Stimulated activated naive CD4-positive, alpha-beta T cell treated with Interleukin-2 at 50 U/mL for 16 hours (primary cell): ENCODE data around the gene OR7A10.

Source experiments
- DNase-seq: peaks from one replicate; lab custom pipeline; 2025; lab: John Stamatoyannopoulos, UW

OR7A10 gene

GRCh38 chr19:14848822-14849221, at the start of gene OR7A10:
Gene OR7A10 (minus strand): TSS chr19:14848922. CDS start chr19:14841877, 7,045 bp downstream.
- DNase-seq: no peak

DNA sequence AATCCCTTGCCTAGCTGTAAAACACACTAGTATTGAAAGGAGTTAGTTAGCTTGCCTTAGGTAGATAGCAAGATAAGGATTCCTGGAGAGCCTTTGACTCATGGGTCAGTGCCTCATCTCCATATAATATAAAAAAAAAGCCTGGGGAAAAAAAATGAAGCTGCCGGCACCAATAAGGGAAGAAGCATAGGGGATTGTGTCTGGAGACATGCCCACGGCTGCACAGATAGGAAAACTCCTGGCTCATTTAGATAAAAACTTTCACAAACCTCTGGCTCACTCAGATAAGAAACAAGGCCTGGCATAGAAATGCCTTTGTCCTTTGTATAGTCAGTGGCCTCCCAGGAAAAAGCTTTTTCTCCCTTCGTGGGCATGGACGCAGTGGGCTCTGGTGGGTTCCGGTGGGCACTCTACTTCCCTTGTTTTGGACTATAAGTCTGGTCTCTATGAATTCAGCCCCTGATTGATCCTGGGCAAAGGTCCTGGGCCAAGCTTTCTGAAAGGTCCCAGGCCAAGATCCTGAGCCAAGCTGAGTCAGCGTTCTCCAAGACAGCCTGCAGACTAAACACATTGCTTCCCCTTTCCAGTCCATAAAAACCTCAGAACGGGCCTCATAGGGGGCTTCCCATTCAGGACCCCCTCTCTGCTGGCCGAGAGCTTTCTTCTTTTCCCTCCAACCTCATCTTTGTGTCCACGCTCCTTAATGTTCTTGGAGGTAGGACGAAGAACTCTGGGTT, 42.1 kb upstream of the OR7A10 start:
- no peak for DNase-seq

GRCh38 chr19:14889994-14890642, 41.4 kb upstream of the OR7A10 start:
- no peak for DNase-seq

DNA sequence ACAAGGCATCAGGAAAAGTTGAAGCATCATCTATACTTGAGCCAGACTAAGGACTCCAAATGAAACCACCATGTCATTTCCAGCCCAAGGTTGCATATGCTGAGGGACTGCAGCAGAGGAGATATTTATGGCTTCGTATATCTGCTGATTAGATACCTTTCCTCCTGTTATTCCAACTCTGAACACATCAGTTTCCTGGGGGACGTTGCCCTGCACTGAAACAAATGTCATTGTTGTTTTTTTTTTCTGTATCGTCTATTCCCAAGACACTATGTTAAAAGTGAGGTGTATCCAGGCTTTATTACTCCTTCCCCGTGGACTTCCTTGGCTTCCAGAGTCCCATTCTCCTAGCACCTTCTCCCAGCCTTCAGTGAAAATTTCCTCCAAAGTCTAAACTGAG, 37.3 kb upstream of the OR7A10 start, which contains the start of gene OR7A17:
TSS of gene OR7A17 (minus strand) at position 101 of the 400 bp plus-strand sequence. CDS start 4,777 bp downstream, outside the sequence.
- no peak for DNase-seq

DNA sequence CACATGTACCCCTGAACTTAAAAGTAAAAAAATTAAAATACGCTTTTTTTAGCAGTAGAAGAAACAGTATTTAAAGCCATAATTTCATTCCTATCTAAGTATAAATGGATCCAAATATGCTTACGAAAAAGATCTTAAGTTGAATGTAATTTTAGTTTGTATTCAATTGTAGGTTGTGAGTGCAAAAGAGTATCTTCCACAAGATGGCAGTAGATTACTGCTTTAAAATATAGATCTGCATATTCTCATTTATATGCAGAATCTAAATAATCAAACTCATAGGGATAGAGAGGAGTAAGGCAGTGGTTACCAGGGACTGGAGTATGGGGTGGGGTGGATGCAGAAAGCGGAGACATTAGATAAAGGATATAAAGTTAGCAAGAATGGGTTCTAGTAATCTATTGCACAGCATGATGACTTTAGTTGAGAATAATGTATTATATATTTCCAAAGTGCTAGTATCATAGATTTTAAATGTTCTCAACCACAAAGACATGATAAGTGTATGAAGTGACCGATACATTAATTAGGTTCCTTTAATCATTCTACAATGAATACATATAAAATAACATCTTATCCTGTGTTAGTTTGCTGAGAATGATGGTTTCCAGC, 23.0 kb upstream of the OR7A10 start:
- DNase-seq: no peak

DNA sequence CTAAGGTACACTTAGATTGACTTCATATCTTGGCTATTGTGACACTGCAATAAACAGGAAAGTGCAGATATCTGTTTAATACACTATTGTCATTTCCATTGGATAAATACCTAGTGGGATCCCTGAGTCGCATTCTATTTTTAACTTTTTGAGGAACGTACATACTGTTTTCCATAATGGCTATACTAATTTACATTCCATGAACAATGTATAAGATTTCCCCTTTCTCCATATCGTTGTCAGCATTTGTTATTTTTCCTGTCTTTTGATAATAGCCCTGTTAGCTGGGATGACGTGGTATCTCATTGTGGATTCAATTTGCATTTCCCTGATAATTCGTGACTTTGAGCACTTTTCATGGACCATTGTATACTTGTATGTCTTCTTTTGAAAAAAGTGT, 19.8 kb upstream of the OR7A10 start:
- DNase-seq: no peak

DNA sequence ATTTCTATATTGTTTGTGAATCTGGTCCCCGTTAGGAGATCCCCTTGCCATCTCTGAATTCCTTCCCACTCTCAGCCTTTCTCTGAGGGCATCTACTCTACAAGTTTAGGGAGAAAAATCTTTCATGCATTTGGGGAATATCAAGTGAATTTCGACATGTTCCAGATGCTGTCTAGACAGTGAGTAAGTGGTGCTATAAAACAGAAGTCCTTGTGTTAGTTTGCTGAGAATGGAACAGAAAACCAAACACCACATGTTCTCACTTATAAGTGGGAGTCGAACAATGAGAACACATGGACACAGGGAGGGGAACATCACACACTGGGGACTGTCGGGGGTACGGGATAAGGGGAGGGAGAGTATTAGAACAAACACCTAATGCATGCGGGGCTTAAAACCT, 5.1 kb downstream of the OR7A10 start:
- DNase-seq: no peak

DNA sequence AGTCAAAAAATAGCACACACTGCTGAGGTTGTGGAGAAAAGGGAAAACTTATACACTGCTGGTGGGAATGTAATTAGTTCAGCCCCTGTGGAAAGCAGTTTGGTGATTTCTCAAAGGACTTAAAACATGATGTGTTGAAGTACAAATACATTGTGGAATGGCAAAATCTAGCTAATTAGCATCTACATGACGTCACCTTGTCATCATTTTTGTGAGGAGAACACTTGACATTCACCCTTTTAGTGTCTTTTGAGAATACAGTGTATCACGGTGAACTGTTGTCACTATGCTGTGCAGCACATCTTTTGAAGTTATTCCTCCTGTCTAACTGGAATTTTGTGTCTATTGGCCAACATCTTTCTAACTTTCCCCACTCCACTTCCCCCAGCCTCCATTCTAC, 5.6 kb downstream of the OR7A10 start:
- no peak for DNase-seq

GRCh38 chr19:14840206-14840605, 8.5 kb downstream of the OR7A10 start:
- DNase-seq: no peak

GRCh38 chr19:14837391-14837790, 11.3 kb downstream of the OR7A10 start:
- no peak for DNase-seq

DNA sequence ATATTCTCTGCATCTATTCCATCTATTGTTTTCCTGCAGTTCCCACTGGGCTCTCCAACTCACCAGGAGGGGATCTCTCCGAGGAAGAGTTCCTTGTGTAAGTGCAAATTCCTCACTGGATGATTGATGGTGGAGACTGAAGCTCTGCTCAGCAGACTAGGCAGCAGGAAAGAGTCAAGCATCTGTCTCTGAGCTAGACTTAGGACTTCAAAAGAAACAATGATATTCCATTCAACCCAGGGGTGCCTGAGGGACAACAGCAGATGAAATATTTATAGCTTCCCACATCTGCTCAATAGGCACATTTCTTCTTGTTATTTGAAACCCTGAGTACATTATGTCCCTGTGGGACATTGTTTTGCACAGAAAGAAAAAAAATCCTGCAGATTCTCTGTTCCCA, 13.7 kb downstream of the OR7A10 start, which contains the start of the genes OR7A5 and OR7C1:
TSS of gene OR7A5 (minus strand) at position 175 of the 400 bp plus-strand sequence. CDS start 6,944 bp downstream, outside the sequence.
TSS of gene OR7C1 (minus strand) at position 175 of the 400 bp plus-strand sequence. CDS start 35,049 bp downstream, outside the sequence.
- DNase-seq: no peak

DNA sequence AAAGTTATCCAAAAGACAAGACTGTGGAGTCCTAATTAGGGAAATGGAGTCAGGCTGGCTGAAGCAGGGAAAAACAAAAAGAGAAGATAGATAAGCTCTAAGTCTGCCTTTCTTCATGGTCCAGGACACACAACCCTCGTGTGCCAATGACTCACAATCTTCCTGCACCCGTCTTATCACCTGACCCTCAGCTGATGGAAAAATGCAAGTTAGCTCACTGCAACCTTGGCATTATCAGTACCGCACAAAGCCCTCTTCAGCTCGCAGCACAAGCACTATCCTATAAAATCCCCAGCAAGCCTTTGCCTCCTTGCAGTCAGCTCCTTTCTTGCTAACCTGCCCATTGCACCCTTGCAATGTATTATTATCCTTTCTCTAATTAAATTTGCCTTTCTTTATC, 18.0 kb downstream of the OR7A10 start:
- DNase-seq: no peak

DNA sequence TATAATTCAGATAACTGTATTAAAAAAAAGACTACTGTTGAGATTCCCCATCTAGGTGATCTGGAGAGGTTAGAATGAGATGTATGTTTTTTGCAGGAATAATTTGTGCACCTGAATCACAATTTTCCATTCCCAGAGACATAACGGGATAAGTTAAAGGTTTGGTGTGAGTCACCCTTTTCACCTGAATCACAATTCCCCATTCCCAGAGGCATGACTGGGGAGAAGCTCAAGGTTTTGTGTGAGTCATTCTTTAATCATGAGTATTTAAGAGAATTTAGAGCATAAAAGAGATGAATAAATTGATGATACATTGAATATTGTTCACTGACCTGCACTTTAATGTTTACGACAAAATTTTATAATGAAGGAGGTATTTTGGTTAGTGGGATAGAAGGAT, 22.7 kb downstream of the OR7A10 start:
- DNase-seq: no peak

DNA sequence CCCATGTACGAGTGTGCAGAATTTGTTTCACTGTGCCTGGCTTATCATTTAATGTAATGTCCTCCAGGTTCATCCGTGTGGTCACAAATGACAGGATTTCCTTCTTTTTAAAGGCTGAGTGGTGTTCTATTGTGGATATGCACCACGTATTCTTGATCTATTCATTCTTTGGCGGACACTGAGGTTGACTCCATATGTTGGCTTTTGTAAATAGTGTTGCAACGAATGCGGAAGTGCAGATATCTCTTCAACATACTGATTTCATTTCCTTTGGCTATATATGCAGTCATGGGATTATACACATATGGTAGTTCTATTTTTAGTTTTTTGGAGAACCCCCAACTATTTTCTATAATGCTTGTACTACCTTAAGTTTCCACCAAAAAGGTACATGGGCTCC, 26.8 kb downstream of the OR7A10 start:
- no peak for DNase-seq

DNA sequence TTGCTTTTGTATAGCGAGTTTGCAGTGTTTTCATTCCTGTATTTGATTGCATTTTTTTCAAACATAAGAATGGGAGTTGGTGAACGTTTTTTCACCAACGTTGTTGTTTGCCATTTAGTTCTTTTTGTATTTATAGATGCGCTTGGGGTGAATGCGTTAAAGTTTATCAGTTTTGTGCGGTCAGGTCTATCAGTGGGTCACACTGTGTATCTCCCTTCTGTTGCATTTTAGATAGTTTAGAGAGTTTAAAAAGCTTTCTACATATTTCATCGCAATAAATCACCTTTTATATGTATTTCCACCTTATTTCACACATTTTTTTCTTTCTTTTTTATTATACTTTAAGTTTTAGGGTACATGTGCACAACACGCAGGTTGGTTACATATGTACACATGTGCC, 30.1 kb downstream of the OR7A10 start:
- DNase-seq: no peak

DNA sequence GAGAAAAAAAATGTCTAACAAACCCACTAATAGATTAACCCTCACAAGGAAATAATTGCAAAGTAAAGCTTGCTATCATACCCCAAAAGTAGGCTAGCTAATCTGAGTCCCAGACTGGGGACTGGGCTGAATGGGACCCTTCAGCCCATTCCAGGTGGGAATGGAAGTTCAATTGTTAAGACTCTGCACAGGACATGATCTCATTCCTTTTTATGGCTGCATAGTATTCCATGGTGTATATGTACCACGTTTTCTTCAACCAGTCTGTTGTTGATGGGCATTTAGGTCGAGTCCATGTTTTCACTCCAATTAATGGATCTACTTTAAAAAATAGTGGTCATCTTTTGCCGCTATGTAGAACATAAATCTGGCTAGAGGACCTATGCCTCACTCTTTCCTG, 31.7 kb downstream of the OR7A10 start:
- DNase-seq: no peak

GRCh38 chr19:14814982-14815652, 33.6 kb downstream of the OR7A10 start:
- no peak for DNase-seq

- DNase-seq: no peak
Measured at GRCh38 chr19:14809272-14810057, 39.3 kb downstream of the OR7A10 start.

DNA sequence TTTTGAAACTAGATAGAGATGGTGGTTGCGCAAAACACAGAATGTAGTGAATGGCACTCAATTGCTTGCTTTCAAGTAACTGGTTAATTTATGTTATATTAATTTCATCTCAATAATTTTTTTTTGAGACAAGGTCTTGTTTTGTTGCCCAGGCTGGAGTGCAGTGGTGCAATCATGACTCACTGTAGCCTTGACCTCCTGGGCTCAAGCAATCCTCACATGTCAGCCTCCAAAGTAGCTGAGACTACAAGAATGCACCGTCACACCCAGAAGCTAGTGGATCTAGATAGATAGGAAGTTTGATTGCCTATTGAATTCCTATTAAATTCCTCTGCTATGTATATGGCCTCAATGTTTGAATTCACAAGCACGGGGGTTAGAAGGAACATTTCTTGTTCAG, 44.0 kb downstream of the OR7A10 start:
- DNase-seq: no peak

DNA sequence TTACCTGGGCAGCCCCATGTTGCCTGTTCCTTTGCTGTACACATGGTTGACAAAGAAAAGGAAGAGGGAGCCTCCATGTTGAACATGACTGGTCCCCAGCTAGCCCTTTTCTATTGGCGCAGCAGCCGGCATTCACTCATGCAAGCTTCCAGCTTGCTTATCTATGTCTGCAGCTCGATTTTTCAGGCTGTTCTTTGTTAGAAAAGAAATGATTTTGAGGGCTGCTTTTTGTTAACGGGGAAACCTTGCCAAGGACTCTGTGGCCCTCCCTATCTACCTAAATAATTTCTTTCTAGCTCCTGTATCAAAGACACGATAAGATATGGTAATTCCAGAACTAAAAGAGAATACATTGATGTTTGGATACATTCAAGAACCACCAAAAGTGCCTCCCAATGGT, 50.0 kb downstream of the OR7A10 start:
- no peak for DNase-seq

- DNase-seq: no peak
Measured at GRCh38 chr19:14796021-14796420, 52.7 kb downstream of the OR7A10 start.
